ENCODE results near the gene MCUB.

- TF ChIP-seq CTCF (IDR thresholded peaks at IDR 0.05) (no peak), SIN3A (IDR thresholded peaks at IDR 0.05; ENCODE audit: borderline replicate concordance, insufficient read depth, low read depth, low read length) (no peak)
Observed at GRCh38 chr4:109589119-109589518, 29.1 kb downstream of the MCUB start.
